GM19023 (cell line): ENCODE results near the gene IRF9.

ENCODE experiments used
- ATAC-seq: cut with Tn5 transposase; IDR thresholded peaks from one replicate; pipeline ENCODE4 v1.9.1; 2021; ENCODE audit warnings: mild to moderate bottlenecking, moderate library complexity; ENCODE audit not compliant: unreplicated experiment

Gene IRF9

DNA sequence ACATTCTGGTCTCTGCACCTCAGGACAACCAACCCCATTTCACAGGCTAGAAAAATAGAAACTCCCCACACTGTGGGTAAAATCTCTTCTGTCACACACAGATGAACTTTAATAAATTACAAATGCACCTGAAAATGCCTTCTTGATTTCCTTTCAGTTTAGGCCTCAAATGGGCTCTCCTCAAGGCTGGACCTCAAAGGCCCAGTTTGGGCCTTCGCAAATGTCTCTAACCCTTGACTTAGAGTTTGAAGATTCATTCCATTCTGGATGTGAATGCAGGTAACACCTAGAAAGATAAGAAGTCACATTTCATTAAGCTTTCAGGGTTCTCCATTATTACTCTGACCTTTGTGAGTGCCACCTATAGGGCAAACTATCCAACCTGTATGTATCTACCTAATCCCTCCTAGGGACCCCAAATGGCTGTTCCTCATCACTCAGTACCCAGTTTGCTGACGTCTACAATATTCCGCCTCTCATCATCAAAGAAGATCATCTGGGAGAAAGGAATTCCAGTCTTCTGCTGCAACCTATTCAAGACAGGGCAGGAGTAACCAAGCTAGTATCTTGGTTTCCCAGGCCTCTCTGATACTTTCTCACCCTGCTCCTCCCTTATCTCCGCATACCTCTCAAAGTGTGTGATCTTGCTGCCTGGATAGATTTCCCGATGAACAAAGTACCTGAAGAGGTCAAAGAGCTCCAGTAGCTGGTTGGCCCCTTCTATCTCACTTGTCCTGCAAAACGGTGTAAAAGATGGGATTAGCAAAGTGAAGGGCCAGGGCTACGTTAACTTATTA, 53.0 kb downstream of the IRF9 start:
- no peak for ATAC-seq

DNA sequence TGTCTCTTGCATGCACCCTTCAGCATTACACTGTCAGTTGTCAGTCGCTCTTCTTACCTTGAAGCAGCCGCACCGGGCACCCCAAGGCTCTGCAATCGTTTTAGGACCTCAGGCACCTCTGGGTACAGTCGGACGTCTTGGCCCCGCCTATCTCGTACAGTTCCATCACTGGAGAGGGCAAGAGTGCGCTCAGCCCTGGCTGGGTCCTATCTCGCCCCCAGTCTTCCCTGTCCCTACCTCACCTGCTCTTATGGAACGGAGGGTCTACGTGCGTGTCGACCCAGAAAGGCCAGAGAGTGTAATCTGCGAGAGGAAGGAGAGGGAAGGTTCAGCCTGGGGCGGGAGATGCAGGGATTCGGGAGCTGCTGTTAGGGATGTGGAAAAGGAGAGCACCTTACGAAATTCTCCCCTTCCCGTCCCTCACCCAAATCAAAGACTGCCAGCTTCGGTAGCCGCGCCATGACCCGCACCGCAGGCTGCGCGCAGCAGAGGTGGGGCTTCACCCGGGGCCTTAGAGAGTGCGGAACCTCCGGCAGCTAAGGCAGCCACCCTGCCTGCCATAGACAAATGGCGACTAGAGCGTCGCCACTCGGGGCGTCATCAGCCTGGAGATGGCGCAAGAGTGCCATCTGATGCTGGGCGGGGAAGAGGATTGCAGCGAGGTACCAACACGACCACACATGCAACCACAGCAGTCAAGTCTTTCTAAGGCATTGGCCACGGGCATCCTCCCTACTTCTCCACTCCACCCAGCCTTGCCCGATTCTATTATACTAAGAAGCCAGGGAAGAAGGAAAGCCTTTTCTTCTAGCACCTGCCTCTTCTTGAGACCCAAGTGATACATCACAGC, 54.7 kb downstream of the IRF9 start, which contains the start of gene MDP1:
Gene MDP1 (minus strand): TSS at position 572 of the 850 bp plus-strand sequence. CDS start 111 bp downstream, at position 461.
- ATAC-seq: peak; percentile 72
